Endodermal cell (in vitro differentiated cells): Measurements from ENCODE around the gene TULP1. TPM values are rescaled to one million over a fixed set of nuclear protein-coding genes. Genes with fewer than 3 reads are reported as not detected.

ENCODE experiments used
- DNase-seq: peaks from one replicate; pipeline ENCODE4 v3.0.0-alpha.2; 2017
- H3K27ac ChIP-seq: 2 replicates; pipeline ENCODE4 v1.5.1; 2013; ENCODE audit warnings: mild to moderate bottlenecking, low read depth, low read length, moderate library complexity
- H3K27me3 ChIP-seq: 2 replicates; pipeline ENCODE4 v1.6.1; 2013; ENCODE audit warnings: mild to moderate bottlenecking, low read length, moderate library complexity; ENCODE audit not compliant: insufficient read depth, control insufficient read depth, poor library complexity, severe bottlenecking
- H3K36me3 ChIP-seq: 2 replicates; pipeline ENCODE4 v1.7.0; 2013; ENCODE audit warnings: mild to moderate bottlenecking, low read length, moderate library complexity; ENCODE audit not compliant: control insufficient read depth, insufficient read depth
- H3K4me1 ChIP-seq: one replicate; pipeline ENCODE4 v1.7.0; 2013; ENCODE audit warnings: low read length; ENCODE audit not compliant: control insufficient read depth, insufficient read depth
- H3K4me3 ChIP-seq: 2 replicates; pipeline ENCODE4 v1.5.1; 2013; ENCODE audit warnings: mild to moderate bottlenecking, low read length, moderate library complexity
- H3K9ac ChIP-seq: 2 replicates; pipeline ENCODE4 v1.6.1; 2013; ENCODE audit warnings: mild to moderate bottlenecking, low read length, moderate library complexity; ENCODE audit not compliant: poor library complexity, severe bottlenecking; ENCODE audit errors: extremely low read depth
- H3K9me3 ChIP-seq: 2 replicates; pipeline ENCODE4 v1.6.1; 2013; ENCODE audit warnings: mild to moderate bottlenecking, low read length, moderate library complexity; ENCODE audit not compliant: control insufficient read depth
- H3K27ac Mint-ChIP-seq: 2 replicates; pipeline ENCODE4 v1.8.0; 2020; ENCODE audit warnings: mixed read lengths
- H3K27me3 Mint-ChIP-seq: 2 replicates; pipeline ENCODE4 v1.8.0; 2021; ENCODE audit warnings: mild to moderate bottlenecking, mixed read lengths; ENCODE audit not compliant: insufficient read depth
- H3K36me3 Mint-ChIP-seq: 2 replicates; pipeline ENCODE4 v1.8.0; 2020; ENCODE audit warnings: low read depth, mixed read lengths
- H3K4me1 Mint-ChIP-seq: 2 replicates; pipeline ENCODE4 v1.8.0; 2020; ENCODE audit warnings: mixed read lengths
- H3K4me3 Mint-ChIP-seq: 2 replicates; pipeline ENCODE4 v1.8.0; 2020; ENCODE audit warnings: mild to moderate bottlenecking, moderate library complexity, mixed read lengths
- H3K9me3 Mint-ChIP-seq: 2 replicates; pipeline ENCODE4 v1.8.0; 2020; ENCODE audit warnings: mild to moderate bottlenecking, mixed read lengths
- CTCF ChIP-seq: fragments of 200-600 bp; sonication (generic); conservative IDR thresholded peaks from 2 replicates; pipeline ENCODE4 v1.5.0; 2021; ENCODE audit warnings: antibody characterized with exemption, mild to moderate bottlenecking
- WGBS, 2 experiments: methylation state at CpG; one replicate each; pipeline versions ENCODE4 v1.1.5 to v1.1.7; 2013; ENCODE audit warnings: missing lambda C conversion rate in 2 of 2, mixed read lengths in 1 of 2; ENCODE audit not compliant: insufficient coverage in 1 of 2, insufficient read length in 1 of 2; 5-methylcytosine and 5-hydroxymethylcytosine counted together
- total RNA-seq, 2 donors: library from RNA; stranded (reverse); fragmentation: NEBNext Ultra II Directional in 1 of 2; extraction: Animal tissue kit (Norgen Biotek cat#: 25700) in 1 of 2; gene quantifications; 2 replicates in 1 of 2; 3 replicates in 1 of 2; pipeline ENCODE4 v1.2.1, GENCODE V29; 2021

The TULP1 gene
- total RNA-seq, 2 donors from 2014 or later: 0.29 to 4.0 TPM

GRCh38 chr6:35498422-35499067, 14.2 kb downstream of the TULP1 start:
- H3K9me3 Mint-ChIP-seq: no peaks in the 10 kb centered on the region
- Histone ChIP-seq H3K27me3 (no peaks in the 10 kb centered on the region), H3K27ac (no peak overlapping the region), H3K9ac (no peak overlapping the region), H3K36me3 (no peaks in the 10 kb centered on the region), H3K4me1 (peaks cover 8% of the 10 kb centered on the region), H3K9me3 (no peaks in the 10 kb centered on the region), H3K4me3 (peak overlapping the region; percentile 79)
- H3K4me1 Mint-ChIP-seq: peaks cover 27% of the 10 kb centered on the region
- peak overlapping the region; percentile 66 for H3K4me3 Mint-ChIP-seq
- no peak overlapping the region for H3K27ac Mint-ChIP-seq
- no peaks in the 10 kb centered on the region for H3K36me3 Mint-ChIP-seq
- DNase-seq: peak; percentile 67
- 35 to 45% methylated on average over 12 to 14 of the region's 14 CpGs for WGBS, 2 experiments
- TF ChIP-seq CTCF: no peak
- H3K27me3 Mint-ChIP-seq: peaks cover 16% of the 10 kb centered on the region

- H3K27ac ChIP-seq: peak overlapping the region; percentile 51
- H3K36me3 Mint-ChIP-seq: no peaks in the 10 kb centered on the region
- H3K27me3 ChIP-seq: no peaks in the 10 kb centered on the region
- peaks cover 11% of the 10 kb centered on the region for H3K4me1 ChIP-seq
- peaks cover 35% of the 10 kb centered on the region for H3K4me1 Mint-ChIP-seq
- peak overlapping the region; percentile 79 for H3K4me3 ChIP-seq
- no peak for TF ChIP-seq CTCF
- peaks cover 16% of the 10 kb centered on the region for H3K27me3 Mint-ChIP-seq
- no peaks in the 10 kb centered on the region for H3K36me3 ChIP-seq
- WGBS, 2 experiments: 6 to 15% methylated on average over 17 to 77 of the region's 77 CpGs
- DNase-seq: peak; percentile 86
- no peak overlapping the region for H3K27ac Mint-ChIP-seq
- no peaks in the 10 kb centered on the region for H3K9me3 ChIP-seq
- H3K4me3 Mint-ChIP-seq: peak overlapping the region; percentile 66
- no peaks in the 10 kb centered on the region for H3K9me3 Mint-ChIP-seq
- peak overlapping the region; percentile 59 for H3K9ac ChIP-seq
These were observed 14.9 kb downstream of the TULP1 start for GRCh38 chr6:35497571-35498421.

GRCh38 chr6:35496841-35497570, 15.7 kb downstream of the TULP1 start, which contains the start of gene TEAD3:
Gene TEAD3, minus strand, starts transcription at chr6:35497079.
- H3K27me3 ChIP-seq: no peaks in the 10 kb centered on the region
- no peaks in the 10 kb centered on the region for H3K36me3 ChIP-seq
- peak; percentile 95 for DNase-seq
- no peaks in the 10 kb centered on the region for H3K9me3 Mint-ChIP-seq
- peak; percentile 46 for TF ChIP-seq CTCF
- H3K36me3 Mint-ChIP-seq: no peaks in the 10 kb centered on the region
- peak within 1 kb of the TSS; percentile 52 for H3K27ac ChIP-seq
- peak within 1 kb of the TSS; percentile 73 for H3K4me3 Mint-ChIP-seq
- H3K4me1 Mint-ChIP-seq: peaks cover 43% of the 10 kb centered on the region
- peaks cover 18% of the 10 kb centered on the region for H3K4me1 ChIP-seq
- 0% methylated on average over 18 to 85 of the region's 98 CpGs for WGBS, 2 experiments
- H3K27me3 Mint-ChIP-seq: peaks cover 16% of the 10 kb centered on the region
- peak within 1 kb of the TSS; percentile 59 for H3K9ac ChIP-seq
- peak within 1 kb of the TSS; percentile 90 for H3K27ac Mint-ChIP-seq
- H3K9me3 ChIP-seq: no peaks in the 10 kb centered on the region
- peak within 1 kb of the TSS; percentile 81 for H3K4me3 ChIP-seq
